Hematopoietic multipotent progenitor cell treated with erythropoietin and hydrocortisone succinate and interleukin-3 and kit ligand, for 6 days (in vitro differentiated cells): ENCODE data around the gene TREM1.

Source experiments
- DNase-seq: peaks from one replicate; pipeline ENCODE4 v3.0.0-alpha.2; 2015

The TREM1 gene

GRCh38 chr6:41294214-41294872 lies 7.9 kb upstream of the TREM1 start:
- DNase-seq = peak; percentile 42

GRCh38 chr6:41291717-41292116 lies 5.2 kb upstream of the TREM1 start:
- DNase-seq = no peak

GRCh38 chr6:41289815-41290214 lies 3.3 kb upstream of the TREM1 start:
- no peak for DNase-seq

- no peak for DNase-seq
These were observed 2.3 kb upstream of the TREM1 start for GRCh38 chr6:41288754-41289129.

GRCh38 chr6:41288030-41288753 lies 1.7 kb upstream of the TREM1 start:
- DNase-seq = no peak

GRCh38 chr6:41284726-41285125 lies 1.8 kb downstream of the TREM1 start:
- DNase-seq = no peak

- no peak for DNase-seq
These were observed 2.9 kb downstream of the TREM1 start for GRCh38 chr6:41283600-41283999.

- DNase-seq = no peak
These were observed 6.0 kb downstream of the TREM1 start for GRCh38 chr6:41280381-41281057.

GRCh38 chr6:41278699-41279405 lies 7.6 kb downstream of the TREM1 start:
- DNase-seq = peak; percentile 99

- DNase-seq = no peak
These were observed 8.9 kb downstream of the TREM1 start for GRCh38 chr6:41277605-41278004.

- no peak for DNase-seq
These were observed 11.0 kb downstream of the TREM1 start for GRCh38 chr6:41275489-41275888.

- DNase-seq = no peak
These were observed 12.2 kb downstream of the TREM1 start for GRCh38 chr6:41274256-41274655.

- no peak for DNase-seq
These were observed 12.8 kb downstream of the TREM1 start for GRCh38 chr6:41273714-41274113.

GRCh38 chr6:41272591-41273240 lies 13.8 kb downstream of the TREM1 start:
- DNase-seq = no peak

GRCh38 chr6:41271901-41272395 lies 14.5 kb downstream of the TREM1 start:
- peak; percentile 71 for DNase-seq

GRCh38 chr6:41269716-41270115 lies 16.8 kb downstream of the TREM1 start:
- DNase-seq = no peak

GRCh38 chr6:41269166-41269565 lies 17.3 kb downstream of the TREM1 start:
- peak; percentile 12 for DNase-seq

- no peak for DNase-seq
These were observed 18.0 kb downstream of the TREM1 start for GRCh38 chr6:41268478-41268877.

GRCh38 chr6:41266541-41266940 lies 19.9 kb downstream of the TREM1 start:
- no peak for DNase-seq

- no peak for DNase-seq
These were observed 23.2 kb downstream of the TREM1 start for GRCh38 chr6:41263267-41263666.

- DNase-seq = no peak
These were observed 24.1 kb downstream of the TREM1 start for GRCh38 chr6:41262401-41262800.

- DNase-seq = no peak
These were observed 28.3 kb downstream of the TREM1 start for GRCh38 chr6:41258196-41258493.
